Measurements from ENCODE around the gene C13orf46. TPM values are rescaled to one million over a fixed set of nuclear protein-coding genes. Genes with fewer than 3 reads are reported as not detected.
A peak's percentile ranks its signal among the peaks of the same experiment; 100 is the strongest.

C13orf46 gene
- total and polyA plus RNA-seq, 10 of the 15 experiments (the other 5 are each of a cell fraction or from before 2014, with no cell fraction given): 0.01 to 0.18 (median 0.09) TPM; not detected in 6

- TF ChIP-seq RAD21 (IDR thresholded peaks at IDR 0.05; ENCODE audit: insufficient read depth, low read depth, low read length) (no peak), ASH2L (IDR thresholded peaks at IDR 0.05; ENCODE audit: borderline replicate concordance, low read depth) (no peak), ATF2 (IDR thresholded peaks at IDR 0.05; ENCODE audit: low read length) (peak; percentile 78), ZSCAN29 (IDR thresholded peaks at IDR 0.05) (no peak), NFIC (IDR thresholded peaks at IDR 0.05; ENCODE audit: low read depth, low read length) (peak; percentile 76; the same call in 1 of the 2 replicates), NR2C2 (IDR thresholded peaks at IDR 0.05; ENCODE audit: borderline replicate concordance, control insufficient read depth, insufficient read length, low read depth) (no peak), ZNF384 (IDR thresholded peaks at IDR 0.05; ENCODE audit: borderline replicate concordance, low read depth, low read length) (no peak), NR2C1 (IDR thresholded peaks at IDR 0.05) (no peak), SPI1 (IDR thresholded peaks at IDR 0.05; ENCODE audit: borderline replicate concordance, insufficient read depth, low read depth, low read length) (no peak), JUND (IDR thresholded peaks at IDR 0.05; ENCODE audit: low read depth, low read length) (0 out of 2 replicates have a peak, but pooled peaks have one; percentile 50), ETV6 (conservative IDR thresholded peaks at IDR 0.05 in 1 of 2, IDR thresholded peaks at IDR 0.05 in 1 of 2; ENCODE audit: borderline replicate concordance in 1 of 2, low read depth in 1 of 2) (peak in 1 of 2 experiments; percentile 59; a peak in 1 of 4 replicates), EGR1 (IDR thresholded peaks at IDR 0.05; ENCODE audit: borderline replicate concordance in 1 of 2, low read depth in 2 of 2, low read length in 2 of 2) (peak in 1 of 2 experiments; percentile 15; a peak in 1 of 3 replicates), CBX5 (IDR thresholded peaks at IDR 0.05; ENCODE audit: low read depth) (no peak), EED (IDR thresholded peaks at IDR 0.05; ENCODE audit: low read depth) (peak; percentile 93), HDAC6 (IDR thresholded peaks at IDR 0.05; ENCODE audit: unreplicated experiment) (no peak), HDGF (IDR thresholded peaks at IDR 0.05) (no peak), ZBED1 (IDR thresholded peaks at IDR 0.05; ENCODE audit: borderline replicate concordance) (no peak), RBBP5 (conservative IDR thresholded peaks at IDR 0.05) (no peak), MTA2 (IDR thresholded peaks at IDR 0.05; ENCODE audit: low read depth) (no peak), JUNB (IDR thresholded peaks at IDR 0.05) (peak; percentile 87), IRF5 (IDR thresholded peaks at IDR 0.05; ENCODE audit: borderline replicate concordance) (peak; percentile 72), IKZF1 (conservative IDR thresholded peaks at IDR 0.05) (peak; percentile 66)
- TF ChIP-seq, protein P1, sequence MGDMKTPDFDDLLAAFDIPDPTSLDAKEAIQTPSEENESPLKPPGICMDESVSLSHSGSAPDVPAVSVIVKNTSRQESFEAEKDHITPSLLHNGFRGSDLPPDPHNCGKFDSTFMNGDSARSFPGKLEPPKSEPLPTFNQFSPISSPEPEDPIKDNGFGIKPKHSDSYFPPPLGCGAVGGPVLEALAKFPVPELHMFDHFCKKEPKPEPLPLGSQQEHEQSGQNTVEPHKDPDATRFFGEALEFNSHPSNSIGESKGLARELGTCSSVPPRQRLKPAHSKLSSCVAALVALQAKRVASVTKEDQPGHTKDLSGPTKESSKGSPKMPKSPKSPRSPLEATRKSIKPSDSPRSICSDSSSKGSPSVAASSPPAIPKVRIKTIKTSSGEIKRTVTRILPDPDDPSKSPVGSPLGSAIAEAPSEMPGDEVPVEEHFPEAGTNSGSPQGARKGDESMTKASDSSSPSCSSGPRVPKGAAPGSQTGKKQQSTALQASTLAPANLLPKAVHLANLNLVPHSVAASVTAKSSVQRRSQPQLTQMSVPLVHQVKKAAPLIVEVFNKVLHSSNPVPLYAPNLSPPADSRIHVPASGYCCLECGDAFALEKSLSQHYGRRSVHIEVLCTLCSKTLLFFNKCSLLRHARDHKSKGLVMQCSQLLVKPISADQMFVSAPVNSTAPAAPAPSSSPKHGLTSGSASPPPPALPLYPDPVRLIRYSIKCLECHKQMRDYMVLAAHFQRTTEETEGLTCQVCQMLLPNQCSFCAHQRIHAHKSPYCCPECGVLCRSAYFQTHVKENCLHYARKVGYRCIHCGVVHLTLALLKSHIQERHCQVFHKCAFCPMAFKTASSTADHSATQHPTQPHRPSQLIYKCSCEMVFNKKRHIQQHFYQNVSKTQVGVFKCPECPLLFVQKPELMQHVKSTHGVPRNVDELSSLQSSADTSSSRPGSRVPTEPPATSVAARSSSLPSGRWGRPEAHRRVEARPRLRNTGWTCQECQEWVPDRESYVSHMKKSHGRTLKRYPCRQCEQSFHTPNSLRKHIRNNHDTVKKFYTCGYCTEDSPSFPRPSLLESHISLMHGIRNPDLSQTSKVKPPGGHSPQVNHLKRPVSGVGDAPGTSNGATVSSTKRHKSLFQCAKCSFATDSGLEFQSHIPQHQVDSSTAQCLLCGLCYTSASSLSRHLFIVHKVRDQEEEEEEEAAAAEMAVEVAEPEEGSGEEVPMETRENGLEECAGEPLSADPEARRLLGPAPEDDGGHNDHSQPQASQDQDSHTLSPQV (IDR thresholded peaks at IDR 0.05): no peak
Observed at GRCh38 chr13:113930671-113931637, 42.9 kb downstream of the C13orf46 start (continued).
